SK-N-SH treated with all-trans-retinoic acid at 6 μM for 48 hours (cell line): ENCODE data around the gene MCM5.

Experiments
- CREB5 ChIP-seq: fragments of 250-450 bp; sonication (Bioruptor Pico); IDR thresholded peaks from 2 replicates; pipeline ENCODE4 v1.5.1; 2020; ENCODE audit warnings: low read depth, mild to moderate bottlenecking, moderate library complexity
- ISL1 ChIP-seq: fragments of 250-450 bp; sonication (Bioruptor Pico); IDR thresholded peaks from 2 replicates; pipeline ENCODE4 v2.1.2; 2022; ENCODE audit warnings: mild to moderate bottlenecking, moderate library complexity
- PATZ1 ChIP-seq: fragments of 250-450 bp; sonication (Bioruptor Pico); IDR thresholded peaks from 2 replicates; pipeline ENCODE4 v1.8.0; 2020; ENCODE audit warnings: mild to moderate bottlenecking, moderate library complexity, borderline replicate concordance
- TCF4 ChIP-seq: fragments of 250-450 bp; sonication (Bioruptor Pico); IDR thresholded peaks from 2 replicates; pipeline ENCODE4 v1.8.0; 2021; ENCODE audit warnings: mild to moderate bottlenecking, moderate library complexity, borderline replicate concordance
- TOX ChIP-seq: fragments of 250-450 bp; sonication (Bioruptor Pico); IDR thresholded peaks from 2 replicates; pipeline ENCODE4 v1.8.0; 2021; ENCODE audit warnings: mild to moderate bottlenecking, moderate library complexity, borderline replicate concordance

GRCh38 chr22:35350539-35351503, 49.1 kb upstream of the MCM5 start:
- no peak for TF ChIP-seq TCF4 (CRISPR knock-in tag)
- TF ChIP-seq PATZ1 (CRISPR knock-in tag) = no peak
- no peak for TF ChIP-seq ISL1 (CRISPR knock-in tag)
- no peak for TF ChIP-seq TOX
- no peak for TF ChIP-seq CREB5
